Body of pancreas (tissue), 4 donors: ENCODE results near the gene MYCBP2.

Experiments used
- CTCF ChIP-seq, 7 experiments: fragments of 450-650 bp in 4 of 7; fragments of 200-600 bp in 3 of 7; sonication (generic) in 3 of 7; IDR thresholded peaks; one replicate each; pipeline ENCODE4 v1.5.1; 2016 to 2019; ENCODE audit warnings: antibody characterized with exemption in 7 of 7
- POLR2A ChIP-seq, 3 donors: fragments of 450-650 bp; IDR thresholded peaks; one replicate each; pipeline ENCODE4 v1.6.1; 2016; ENCODE audit warnings: antibody characterized with exemption in 3 of 3, mild to moderate bottlenecking in 2 of 3

GRCh38 chr13:77028202-77028601, 298.7 kb downstream of the MYCBP2 start:
- TF ChIP-seq CTCF (IDR thresholded peaks at IDR 0.05) = no peak
- no peak for TF ChIP-seq POLR2A (IDR thresholded peaks at IDR 0.05)
